PFSK-1 (cell line): ENCODE measurements around the gene DTNA.

Experiments
- FOXP2 ChIP-seq: optimal IDR thresholded peaks from 2 replicates; pipeline ENCODE3; 2011; ENCODE audit warnings: borderline replicate concordance, control low read depth, inconsistent platforms; ENCODE audit not compliant: insufficient read depth; ENCODE audit errors: extremely low read length, extremely low read depth
- POLR2AphosphoS5 ChIP-seq: IDR thresholded peaks from 2 replicates; pipeline ENCODE4 v1.6.1; 2012; ENCODE audit warnings: low read depth, mild to moderate bottlenecking, control low read depth, low read length, moderate library complexity
- SIN3A ChIP-seq: IDR thresholded peaks from 2 replicates; pipeline ENCODE4 v1.6.1; 2012; ENCODE audit warnings: mild to moderate bottlenecking, low read length, moderate library complexity, borderline replicate concordance; ENCODE audit not compliant: insufficient read depth
- TAF1 ChIP-seq: IDR thresholded peaks from 2 replicates; pipeline ENCODE4 v1.6.1; 2012; ENCODE audit warnings: low read length, control low read depth, borderline replicate concordance; ENCODE audit not compliant: insufficient read depth
- TF ChIP-seq, protein P1 (sequence below), 2 experiments: IDR thresholded peaks; 2 replicates each; pipeline versions ENCODE4 v1.6.1 to v1.8.0; 2011 to 2012; ENCODE audit warnings: low read depth in 2 of 2, low read length in 2 of 2, control low read depth in 1 of 2, inconsistent platforms in 1 of 2, mild to moderate bottlenecking in 1 of 2, moderate library complexity in 1 of 2; ENCODE audit not compliant: insufficient read depth in 1 of 2

DTNA gene

DNA sequence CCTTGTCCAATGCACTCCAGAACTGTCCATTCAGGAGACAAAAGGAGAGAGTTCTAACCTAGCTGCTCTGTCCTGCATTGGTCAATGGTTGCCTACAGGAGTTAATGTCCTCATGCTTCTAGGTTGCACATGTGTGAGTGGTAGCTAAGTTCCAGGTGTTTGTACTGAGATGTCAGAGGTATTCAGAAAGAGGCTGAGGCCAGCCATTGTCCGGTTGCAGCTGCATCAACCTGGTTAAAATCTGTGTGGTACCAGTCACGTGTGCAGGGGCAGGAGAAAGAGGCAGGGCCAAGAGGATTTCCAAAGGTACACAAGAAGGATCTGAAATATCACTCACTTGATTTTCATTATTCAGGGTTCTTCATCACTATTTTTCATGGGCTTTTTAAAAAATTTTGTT, 70.8 kb downstream of the DTNA start:
- TF ChIP-seq SIN3A (no peak), POLR2AphosphoS5 (no peak), TAF1 (no peak), FOXP2 (no peak)
- TF ChIP-seq, protein P1, sequence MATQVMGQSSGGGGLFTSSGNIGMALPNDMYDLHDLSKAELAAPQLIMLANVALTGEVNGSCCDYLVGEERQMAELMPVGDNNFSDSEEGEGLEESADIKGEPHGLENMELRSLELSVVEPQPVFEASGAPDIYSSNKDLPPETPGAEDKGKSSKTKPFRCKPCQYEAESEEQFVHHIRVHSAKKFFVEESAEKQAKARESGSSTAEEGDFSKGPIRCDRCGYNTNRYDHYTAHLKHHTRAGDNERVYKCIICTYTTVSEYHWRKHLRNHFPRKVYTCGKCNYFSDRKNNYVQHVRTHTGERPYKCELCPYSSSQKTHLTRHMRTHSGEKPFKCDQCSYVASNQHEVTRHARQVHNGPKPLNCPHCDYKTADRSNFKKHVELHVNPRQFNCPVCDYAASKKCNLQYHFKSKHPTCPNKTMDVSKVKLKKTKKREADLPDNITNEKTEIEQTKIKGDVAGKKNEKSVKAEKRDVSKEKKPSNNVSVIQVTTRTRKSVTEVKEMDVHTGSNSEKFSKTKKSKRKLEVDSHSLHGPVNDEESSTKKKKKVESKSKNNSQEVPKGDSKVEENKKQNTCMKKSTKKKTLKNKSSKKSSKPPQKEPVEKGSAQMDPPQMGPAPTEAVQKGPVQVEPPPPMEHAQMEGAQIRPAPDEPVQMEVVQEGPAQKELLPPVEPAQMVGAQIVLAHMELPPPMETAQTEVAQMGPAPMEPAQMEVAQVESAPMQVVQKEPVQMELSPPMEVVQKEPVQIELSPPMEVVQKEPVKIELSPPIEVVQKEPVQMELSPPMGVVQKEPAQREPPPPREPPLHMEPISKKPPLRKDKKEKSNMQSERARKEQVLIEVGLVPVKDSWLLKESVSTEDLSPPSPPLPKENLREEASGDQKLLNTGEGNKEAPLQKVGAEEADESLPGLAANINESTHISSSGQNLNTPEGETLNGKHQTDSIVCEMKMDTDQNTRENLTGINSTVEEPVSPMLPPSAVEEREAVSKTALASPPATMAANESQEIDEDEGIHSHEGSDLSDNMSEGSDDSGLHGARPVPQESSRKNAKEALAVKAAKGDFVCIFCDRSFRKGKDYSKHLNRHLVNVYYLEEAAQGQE (IDR thresholded peaks at IDR 0.05; ENCODE audit: insufficient read depth in 1 of 2, low read depth in 2 of 2, low read length in 2 of 2) = no peak

GRCh38 chr18:34783501-34783900, 73.4 kb downstream of the DTNA start:
- TF ChIP-seq SIN3A = no peak
- TF ChIP-seq POLR2AphosphoS5 = no peak
- TF ChIP-seq, protein P1 (IDR thresholded peaks at IDR 0.05; ENCODE audit: insufficient read depth in 1 of 2, low read depth in 2 of 2, low read length in 2 of 2) = no peak
- TF ChIP-seq FOXP2 = no peak
- TF ChIP-seq TAF1 = no peak

GRCh38 chr18:34786162-34786741, 76.2 kb downstream of the DTNA start:
- TF ChIP-seq FOXP2 (no peak), POLR2AphosphoS5 (no peak), TAF1 (no peak), SIN3A (no peak)
- TF ChIP-seq, protein P1 (IDR thresholded peaks at IDR 0.05; ENCODE audit: insufficient read depth in 1 of 2, low read depth in 2 of 2, low read length in 2 of 2) = no peak

DNA sequence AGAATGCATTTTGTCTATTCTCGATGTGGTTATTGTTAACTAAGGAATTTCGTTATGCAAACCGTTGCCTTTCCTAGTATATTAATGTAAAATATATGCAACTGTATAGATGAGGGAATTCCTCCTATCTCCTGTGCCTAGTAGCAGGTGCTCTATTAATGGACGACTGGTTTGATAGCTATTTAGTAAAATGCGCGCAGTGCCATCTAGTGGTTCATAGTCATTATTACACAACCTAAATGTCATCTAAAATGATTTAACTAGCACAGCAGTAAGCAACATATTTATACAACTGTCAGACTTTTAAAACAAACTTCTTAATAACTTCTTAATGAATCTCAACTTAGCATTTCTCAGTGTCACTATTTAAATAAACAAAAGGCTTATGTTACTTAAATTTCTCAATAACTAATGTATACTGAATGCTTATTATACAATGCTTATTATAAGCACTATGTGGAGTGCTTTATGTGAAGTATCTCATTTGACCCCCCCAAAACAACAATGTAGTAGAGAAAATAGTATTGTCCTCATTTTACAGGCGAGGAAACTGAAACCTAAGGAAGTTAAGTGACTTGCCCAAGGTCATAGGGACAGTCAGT, 77.9 kb downstream of the DTNA start:
- no peak for TF ChIP-seq POLR2AphosphoS5
- TF ChIP-seq SIN3A = no peak
- no peak for TF ChIP-seq FOXP2
- TF ChIP-seq TAF1 = no peak
- TF ChIP-seq, protein P1 (IDR thresholded peaks at IDR 0.05; ENCODE audit: insufficient read depth in 1 of 2, low read depth in 2 of 2, low read length in 2 of 2) = no peak
